Measurements from ENCODE around the gene KMT2D. TPM values are rescaled to one million over a fixed set of nuclear protein-coding genes. Genes with fewer than 3 reads are reported as not detected.

KMT2D gene
- total RNA-seq, 2 donors from 2014 or later, result 82.7 to 99.7 TPM

GRCh38 chr12:49014547-49014946, 46.0 kb downstream of the KMT2D start:
- DNase-seq (ENCODE audit: low spot score), result no peak
- Histone ChIP-seq H3K9me3 (no peaks in the 10 kb centered on the region), H3K27me3 (replicated peaks; ENCODE audit: insufficient read depth) (no peaks in the 10 kb centered on the region), H3K4me1 (replicated peaks) (peaks cover 3% of the 10 kb centered on the region), H3K36me3 (no peaks in the 10 kb centered on the region), H3K27ac (no peak overlapping the region), H3K4me3 (no peak overlapping the region)
- intact Hi-C loops (cut with DNase I), result no loop called here
- 67% methylated on average over 1 of the region's 1 CpG for WGBS
- TF ChIP-seq POLR2A (IDR thresholded peaks at IDR 0.05) (no peak), CTCF (IDR thresholded peaks at IDR 0.05) (no peak), POLR2AphosphoS5 (IDR thresholded peaks at IDR 0.05) (no peak)

- no peaks in the 10 kb centered on the region for H3K27me3 ChIP-seq (replicated peaks; ENCODE audit: insufficient read depth)
- 92% methylated on average over 3 of the region's 3 CpGs for WGBS
- TF ChIP-seq POLR2A (IDR thresholded peaks at IDR 0.05), result no peak
- no peak for TF ChIP-seq POLR2AphosphoS5 (IDR thresholded peaks at IDR 0.05)
- TF ChIP-seq CTCF (IDR thresholded peaks at IDR 0.05), result no peak
- intact Hi-C loops (cut with DNase I), result no loop called here
- DNase-seq (ENCODE audit: low spot score), result no peak
- H3K4me3 ChIP-seq, result no peak overlapping the region
- H3K27ac ChIP-seq, result no peak overlapping the region
- H3K36me3 ChIP-seq, result no peaks in the 10 kb centered on the region
- H3K9me3 ChIP-seq, result no peaks in the 10 kb centered on the region
- no peaks in the 10 kb centered on the region for H3K4me1 ChIP-seq (replicated peaks)
Measured at GRCh38 chr12:49013428-49013827, 47.2 kb downstream of the KMT2D start.

GRCh38 chr12:49012739-49013138, 47.9 kb downstream of the KMT2D start:
- Histone ChIP-seq H3K27me3 (replicated peaks; ENCODE audit: insufficient read depth) (no peaks in the 10 kb centered on the region), H3K9me3 (no peaks in the 10 kb centered on the region), H3K27ac (no peak overlapping the region), H3K36me3 (no peaks in the 10 kb centered on the region), H3K4me3 (no peak overlapping the region), H3K4me1 (replicated peaks) (no peaks in the 10 kb centered on the region)
- no peak for DNase-seq (ENCODE audit: low spot score)
- no peak for TF ChIP-seq CTCF (IDR thresholded peaks at IDR 0.05)
- no peak for TF ChIP-seq POLR2AphosphoS5 (IDR thresholded peaks at IDR 0.05)
- TF ChIP-seq POLR2A (IDR thresholded peaks at IDR 0.05), result no peak
- intact Hi-C loops (cut with DNase I), result no loop called here

Other genes starting within 250 kb of the KMT2D start
- 10 to 100 TPM in 1 of 2 donors, 1 to 10 TPM in 1; 4.6 to 21.8 TPM for gene CACNB3, start 242.3 kb downstream of the KMT2D start, total RNA-seq
- gene DDX23, start 208.6 kb downstream of the KMT2D start, total RNA-seq, result 10 to 100 TPM; 71.0 to 87.2 TPM
- gene RND1, start 194.9 kb downstream of the KMT2D start, total RNA-seq, result 1 to 10 TPM in 1 of 2 donors, under 1 TPM in 1; 0.41 to 1.6 TPM
- gene FKBP11, start 135.3 kb downstream of the KMT2D start, total RNA-seq, result 10 to 100 TPM; 12.1 to 33.1 TPM
- gene ARF3, start 103.3 kb downstream of the KMT2D start, total RNA-seq, result 10 to 100 TPM; 87.6 to 92.4 TPM
- 1 to 10 TPM in 1 of 2 donors, not detected in 1; 1.1 TPM for gene WNT10B, start 89.1 kb downstream of the KMT2D start, total RNA-seq
- not detected for gene WNT1, start 82.5 kb downstream of the KMT2D start, total RNA-seq
- gene DDN, start 61.4 kb downstream of the KMT2D start, total RNA-seq, result 1 to 10 TPM in 1 of 2 donors, not detected in 1; 1.0 TPM
- gene PRKAG1, start 42.0 kb downstream of the KMT2D start, total RNA-seq, result 10 to 100 TPM; 53.9 to 55.4 TPM
- gene RHEBL1, start 9.2 kb upstream of the KMT2D start, total RNA-seq, result 1 to 10 TPM; 1.1 to 2.3 TPM
- gene DHH, start 34.0 kb upstream of the KMT2D start, total RNA-seq, result 100 to 1,000 TPM in 1 of 2 donors, under 1 TPM in 1; 0.18 to 114 TPM
- 100 to 1,000 TPM in 1 of 2 donors, 10 to 100 TPM in 1; 25.2 to 143 TPM for gene LMBR1L, start 50.1 kb upstream of the KMT2D start, total RNA-seq
- 100 to 1,000 TPM; 292 to 922 TPM for gene TUBA1B, start 70.6 kb upstream of the KMT2D start, total RNA-seq
- gene TUBA1A, start 128.3 kb upstream of the KMT2D start, total RNA-seq, result 100 to 1,000 TPM in 1 of 2 donors, 10 to 100 TPM in 1; 81.6 to 253 TPM
- gene TUBA1C, start 204.3 kb upstream of the KMT2D start, total RNA-seq, result 10 to 100 TPM; 81.9 to 85.6 TPM
- gene PRPH, start 234.4 kb upstream of the KMT2D start, total RNA-seq, result 10 to 100 TPM in 1 of 2 donors, 1 to 10 TPM in 1; 1.4 to 11.4 TPM

Measured in prostate gland (tissue), 2 donors.